ENCODE measurements around the gene COL1A2.

GRCh38 chr7:94422827-94423460 lies 28.2 kb downstream of the COL1A2 start:
- TF ChIP-seq CTCF (IDR thresholded peaks at IDR 0.05) (no peak), POLR2A (IDR thresholded peaks at IDR 0.05) (no peak)

All from suprapubic skin (tissue), 3 donors.